GM18868 (cell line): ENCODE measurements around the gene LCN6.

Source experiments
- ATAC-seq: cut with Tn5 transposase; IDR thresholded peaks from one replicate; pipeline ENCODE4 v1.9.1; 2021; ENCODE audit warnings: mild to moderate bottlenecking, moderate library complexity; ENCODE audit not compliant: unreplicated experiment

The LCN6 gene

DNA sequence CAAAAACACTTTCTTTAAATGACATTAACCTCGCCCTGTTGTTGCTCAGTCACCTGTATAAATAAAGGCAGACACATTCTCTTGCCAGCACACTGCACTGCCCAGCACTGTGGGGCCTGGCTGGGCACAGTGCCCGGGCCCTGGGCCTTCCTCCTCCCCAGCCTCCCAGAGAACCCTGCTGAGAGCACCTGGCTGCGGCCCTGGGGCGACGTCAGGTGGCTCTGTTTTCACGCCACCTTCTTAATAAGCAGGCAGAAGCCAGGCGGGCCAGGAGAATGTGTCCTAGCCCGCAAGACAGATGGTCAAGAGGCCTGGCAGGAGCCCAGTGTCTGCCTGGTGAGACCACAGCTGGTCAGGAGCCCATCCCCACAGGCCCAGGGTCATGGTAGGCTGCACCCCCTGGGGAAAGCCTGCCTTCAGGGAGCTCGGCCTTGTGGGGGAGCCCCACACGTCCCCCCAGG lies 52.9 kb downstream of the LCN6 start:
- no peak for ATAC-seq

DNA sequence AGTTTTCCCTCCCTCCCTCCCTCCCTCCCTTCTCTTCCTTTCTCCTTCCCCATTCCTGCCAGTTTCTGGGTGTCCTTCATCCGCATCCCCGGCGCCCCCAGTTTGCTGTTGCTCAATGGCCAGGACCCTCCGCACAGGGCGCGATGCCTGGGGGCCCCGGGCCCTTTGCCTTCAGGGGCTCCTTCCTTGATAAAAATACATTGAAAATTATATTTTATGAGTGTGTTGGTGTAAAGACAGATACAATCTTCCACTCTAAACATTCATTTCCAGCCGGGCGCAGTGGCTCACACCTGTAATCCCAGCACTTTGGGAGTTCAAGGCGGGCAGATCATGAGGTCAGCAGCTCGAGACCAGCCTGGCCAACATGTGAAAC lies 53.5 kb downstream of the LCN6 start:
- ATAC-seq, result no peak

DNA sequence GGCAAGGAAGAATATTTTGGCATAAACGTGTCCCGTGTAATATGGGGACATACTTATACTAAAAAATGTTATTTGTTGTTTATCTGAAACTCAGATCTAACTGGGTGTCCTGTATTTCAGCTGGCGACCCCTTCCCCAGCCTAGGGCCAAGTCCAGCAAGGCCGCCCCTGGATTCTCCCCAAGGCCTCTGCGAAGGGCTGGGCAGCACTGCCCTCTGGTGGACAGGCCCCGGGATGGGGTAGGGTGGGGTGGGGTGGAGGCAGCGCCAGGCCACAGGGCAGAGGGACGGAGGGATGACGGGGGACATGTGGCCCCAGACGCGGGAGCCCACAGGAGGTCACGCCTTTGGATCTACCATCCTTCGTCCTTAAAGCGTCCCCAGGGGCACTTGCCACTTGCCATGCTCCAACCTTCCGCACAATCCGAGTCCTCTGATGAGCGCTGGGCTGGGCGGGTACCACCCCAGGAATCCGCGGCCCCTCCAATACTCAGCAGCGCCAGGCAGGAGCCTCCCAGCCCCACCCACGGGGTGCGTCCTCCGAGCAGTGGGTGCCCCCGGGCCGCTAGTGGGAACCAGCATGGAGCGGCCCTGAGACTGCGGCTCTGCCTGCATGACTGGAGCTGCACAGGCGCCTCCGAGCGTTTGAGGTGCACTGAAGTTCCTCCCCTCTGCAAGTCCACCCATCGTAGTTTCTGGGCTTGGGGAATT lies 54.0 kb downstream of the LCN6 start:
- no peak for ATAC-seq
